Endothelial cell of umbilical vein (primary cell): ENCODE results near the gene SLC38A1. TPM values are rescaled to one million over a fixed set of nuclear protein-coding genes. Genes with fewer than 3 reads are reported as not detected.

Source experiments
- BruUV-seq: library from RNA; stranded (reverse); fragments of 400-500 nt; replicated peaks from 2 replicates; lab custom pipeline; 2021; lab: Mats Ljungman, UMichigan
- CTCF ChIA-PET: fragments of 300-600, 350-600 bp; sonication (Branson Sonifier 250); formaldehyde crosslinking; loops from one replicate; lab custom pipeline; 2021; ENCODE audit warnings: antibody characterized with exemption, inconsistent platforms; lab: Charles Lee
- POLR2A ChIA-PET: fragments of 300-600, 350-600 bp; sonication (Branson Sonifier 250); formaldehyde crosslinking; loops from one replicate; lab custom pipeline; 2021; ENCODE audit warnings: antibody characterized with exemption, inconsistent platforms; lab: Charles Lee
- DNase-seq: peaks from one replicate; pipeline ENCODE4 v3.0.0-alpha.2; 2011; ENCODE audit warnings: low read depth, low spot score
- FAIRE-seq: peaks from 2 replicates; lab custom pipeline; 2011; peaks lifted over from hg19 to GRCh38; lab: Jason Lieb, UNC
- H2AFZ ChIP-seq: 2 replicates; pipeline ENCODE4 v1.6.0; 2012; ENCODE audit warnings: low read depth, low read length, control low read depth, inconsistent platforms
- H3K27ac ChIP-seq: 2 replicates; pipeline ENCODE4 v1.5.1; 2011; ENCODE audit warnings: low read depth, mild to moderate bottlenecking, control low read depth, low read length, moderate library complexity; ENCODE audit not compliant: insufficient read depth
- H3K27me3 ChIP-seq, 2 experiments: 2 replicates each; pipeline versions ENCODE4 v1.6.0 to v1.6.1; 2011; ENCODE audit warnings: low read length in 2 of 2, mixed read lengths in 1 of 2; ENCODE audit not compliant: control insufficient read depth in 2 of 2, insufficient read depth in 2 of 2
- H3K36me3 ChIP-seq, 2 experiments: 2 replicates in 1 of 2; 3 replicates in 1 of 2; pipeline ENCODE4 v1.5.1; 2011; ENCODE audit warnings: low read length in 2 of 2, mild to moderate bottlenecking in 1 of 2, moderate library complexity in 1 of 2; ENCODE audit not compliant: control insufficient read depth in 2 of 2, insufficient read depth in 2 of 2; ENCODE audit errors: extremely low read depth in 1 of 2
- H3K4me1 ChIP-seq: 3 replicates; pipeline ENCODE4 v1.5.1; 2011; ENCODE audit warnings: mild to moderate bottlenecking, low read length; ENCODE audit not compliant: control insufficient read depth, insufficient read depth; ENCODE audit errors: extremely low read depth
- H3K4me2 ChIP-seq: 2 replicates; pipeline ENCODE4 v1.6.1; 2011; ENCODE audit warnings: low read length, control low read depth, mixed read lengths; ENCODE audit not compliant: insufficient read depth
- H3K4me3 ChIP-seq, 3 experiments: fragments of 200-600 bp in 1 of 3; sonication (generic), shearing (Covaris generic) in 1 of 3; replicated peaks in 1 of 3; 2 replicates each; pipeline ENCODE4 v1.5.1; 2011 to 2016; ENCODE audit warnings: control low read depth in 3 of 3, low read length in 3 of 3, mild to moderate bottlenecking in 2 of 3, inconsistent platforms in 1 of 3, low read depth in 1 of 3, moderate library complexity in 1 of 3; ENCODE audit not compliant: insufficient read depth in 1 of 3
- H3K79me2 ChIP-seq: 2 replicates; pipeline ENCODE4 v1.6.0; 2012; ENCODE audit warnings: low read length, inconsistent platforms; ENCODE audit not compliant: control insufficient read depth, insufficient read depth
- H3K9ac ChIP-seq: replicated peaks from 2 replicates; pipeline ENCODE3; 2011; ENCODE audit warnings: low read length, control low read depth; ENCODE audit not compliant: insufficient read depth; ENCODE audit errors: extremely low read depth
- H3K9me1 ChIP-seq: replicated peaks from 3 replicates; pipeline ENCODE4 v1.6.0; 2011; ENCODE audit warnings: mild to moderate bottlenecking, low read length; ENCODE audit not compliant: control insufficient read depth, insufficient read depth; ENCODE audit errors: extremely low read depth
- H3K9me3 ChIP-seq: replicated peaks from 2 replicates; pipeline ENCODE4 v1.5.1; 2012; ENCODE audit warnings: low read length, inconsistent platforms; ENCODE audit not compliant: control insufficient read depth, insufficient read depth
- H4K20me1 ChIP-seq: replicated peaks from 2 replicates; pipeline ENCODE3; 2011; ENCODE audit warnings: mild to moderate bottlenecking, low read length; ENCODE audit not compliant: control insufficient read depth, insufficient read depth; ENCODE audit errors: extremely low read depth
- CTCF ChIP-seq, 2 donors: IDR thresholded peaks; 1 replicate in 1 of 2; 2 replicates in 1 of 2; pipeline ENCODE4 v1.5.1; 2011; ENCODE audit warnings: low read length in 2 of 2, mild to moderate bottlenecking in 2 of 2, moderate library complexity in 2 of 2, control low read depth in 1 of 2, inconsistent platforms in 1 of 2, low read depth in 1 of 2; ENCODE audit not compliant: insufficient read depth in 1 of 2; ENCODE audit errors: extremely low read depth in 1 of 2
- EZH2 ChIP-seq: IDR thresholded peaks from 2 replicates; pipeline ENCODE4 v1.6.1; 2012; ENCODE audit warnings: borderline replicate concordance, low read depth, mild to moderate bottlenecking, moderate library complexity, low read length, inconsistent platforms; ENCODE audit not compliant: severe bottlenecking
- FOS ChIP-seq: IDR thresholded peaks from 2 replicates; pipeline ENCODE4 v1.6.1; 2011; ENCODE audit warnings: mild to moderate bottlenecking, low read length, moderate library complexity, borderline replicate concordance; ENCODE audit not compliant: insufficient read depth
- GATA2 ChIP-seq: IDR thresholded peaks from 2 replicates; pipeline ENCODE4 v1.7.0; 2011; ENCODE audit warnings: low read depth, mild to moderate bottlenecking, moderate library complexity, mixed read lengths, low read length; ENCODE audit not compliant: insufficient read length, insufficient read depth
- JUN ChIP-seq: IDR thresholded peaks from 2 replicates; pipeline ENCODE4 v1.6.1; 2011; ENCODE audit warnings: borderline replicate concordance, low read depth; ENCODE audit not compliant: insufficient read length, insufficient read depth
- MAX ChIP-seq: IDR thresholded peaks from 2 replicates; pipeline ENCODE4 v1.6.1; 2011; ENCODE audit not compliant: insufficient read depth, insufficient read length
- MYC ChIP-seq: IDR thresholded peaks from one replicate; pipeline ENCODE4 v1.6.1; 2011; ENCODE audit warnings: mild to moderate bottlenecking, low read depth, low read length
- POLR2A ChIP-seq: IDR thresholded peaks from 2 replicates; pipeline ENCODE4 v1.6.1; 2012; ENCODE audit warnings: low read depth, mild to moderate bottlenecking, control low read depth, low read length
- POLR2AphosphoS5 ChIP-seq: IDR thresholded peaks from 2 replicates; pipeline ENCODE4 v1.6.1; 2012; ENCODE audit warnings: low read depth, mild to moderate bottlenecking, control low read depth, low read length, moderate library complexity; ENCODE audit not compliant: insufficient read depth
- dilution Hi-C: fragments of 300-500 bp; cut with MboI; formaldehyde crosslinking; loops from one replicate; pipeline ENCODE4 v1.15.0; 2019; ENCODE audit warnings: low sequenced_read_pairs; ENCODE audit not compliant: extremely low pct_ligation_motif_present
- intact Hi-C: fragments of 100-400 bp; cut with micrococcal nuclease; formaldehyde crosslinking; loops from one replicate; pipeline ENCODE4 v1.10.0; 2022
- polyA plus RNA-seq, 4 experiments: library from polyadenylated mRNA; depleted of rRNA in 3 of 4; stranded (reverse) in 3 of 4; unstranded in 1 of 4; fragments of >200 nt; gene quantifications; 2 replicates each; pipeline versions ENCODE4 v1.2.1 to v1.2.3, GENCODE V29; 2011 to 2012; ENCODE audit warnings: missing spikeins in 1 of 4
- total RNA-seq: library from RNA; stranded (reverse); gene quantifications from 2 replicates; pipeline ENCODE4 v1.2.3, GENCODE V29; 2021

The SLC38A1 gene
- total and polyA plus RNA-seq, 2 donors (not counting 3 experiments of a cell fraction or from before 2014, with no cell fraction given): 23.6 to 86.4 TPM

- no peak overlapping the region for H3K27ac ChIP-seq
- dilution Hi-C loops (no loop called here), intact Hi-C loops (no loop called here)
- TF ChIP-seq MAX (no peak), CTCF (IDR thresholded peaks at IDR 0.05; ENCODE audit: extremely low read depth in 1 of 2, insufficient read depth in 1 of 2, low read depth in 1 of 2, low read length in 2 of 2) (no peak), MYC (no peak), GATA2 (no peak), JUN (no peak), FOS (no peak), POLR2A (no peak), POLR2AphosphoS5 (no peak), EZH2 (no peak)
- no TSS peak for BruUV-seq
- H3K79me2 ChIP-seq: no peaks in the 10 kb centered on the region
- ChIA-PET POLR2A (no interaction called here), CTCF (interaction anchor here (3.1 kb wide), 1 partner anchor 21 kb away, joined by 12 read pairs; no protein-coding TSS in a partner anchor)
- H3K27me3 ChIP-seq: peaks cover 6 to 16% of the 10 kb centered on the region in 2 experiments
- H4K20me1 ChIP-seq: no peaks in the 10 kb centered on the region
- no peak overlapping the region for H3K4me2 ChIP-seq
- H3K9me3 ChIP-seq: no peaks in the 10 kb centered on the region
- H3K9me1 ChIP-seq: no peaks in the 10 kb centered on the region
- H2AFZ ChIP-seq: no peak overlapping the region
- no peak overlapping the region for H3K4me3 ChIP-seq
- H3K36me3 ChIP-seq: no peaks in the 10 kb centered on the region
- H3K4me1 ChIP-seq: no peaks in the 10 kb centered on the region
- no peak overlapping the region for H3K9ac ChIP-seq
- FAIRE-seq: no peak
- no peak for DNase-seq
These were observed 123.0 kb downstream of the SLC38A1 start for GRCh38 chr12:46145881-46146280.
